Measurements from ENCODE around the gene CRADD.
"Not testable (repeated sequence)": the region's sequence is repeated elsewhere in the genome, so short reads cannot be mapped to it uniquely, and the experiment has no call there.

Gene CRADD

GRCh38 chr12:93795352-93795751 is 118.2 kb downstream of the CRADD start:
- no peaks in the 10 kb centered on the region for H3K27me3 ChIP-seq
- H3K36me3 ChIP-seq, result no peaks in the 10 kb centered on the region
- H3K4me1 ChIP-seq, result no peaks in the 10 kb centered on the region
- no peak for TF ChIP-seq CTCF (IDR thresholded peaks at IDR 0.05)
- H3K4me3 ChIP-seq, result no peak overlapping the region
- no peaks in the 10 kb centered on the region for H3K9me3 ChIP-seq
- no peak for DNase-seq
- H3K27ac ChIP-seq, result no peak overlapping the region
- intact Hi-C loops (cut with DNase I; ENCODE audit: low total_unique reads), result no loop called here

GRCh38 chr12:93796729-93797128 is 119.6 kb downstream of the CRADD start:
- Histone ChIP-seq H3K27me3 (no peaks in the 10 kb centered on the region), H3K36me3 (no peaks in the 10 kb centered on the region), H3K9me3 (no peaks in the 10 kb centered on the region), H3K4me3 (no peak overlapping the region), H3K4me1 (no peaks in the 10 kb centered on the region), H3K27ac (no peak overlapping the region)
- intact Hi-C loops (cut with DNase I; ENCODE audit: low total_unique reads), result no loop called here
- TF ChIP-seq CTCF (IDR thresholded peaks at IDR 0.05), result no peak
- DNase-seq, result no peak

- no peak for DNase-seq
- no peaks in the 10 kb centered on the region for H3K36me3 ChIP-seq
- no peak overlapping the region for H3K4me3 ChIP-seq
- intact Hi-C loops (cut with DNase I; ENCODE audit: low total_unique reads), result no loop called here
- no peak for TF ChIP-seq CTCF (IDR thresholded peaks at IDR 0.05)
- H3K9me3 ChIP-seq, result no peaks in the 10 kb centered on the region
- no peak overlapping the region for H3K27ac ChIP-seq
- H3K4me1 ChIP-seq, result peaks cover 0 to 15% (median 12%) of the 10 kb centered on the region in 4 donors
- no peaks in the 10 kb centered on the region for H3K27me3 ChIP-seq
These were observed 121.3 kb downstream of the CRADD start for GRCh38 chr12:93798279-93799151.

GRCh38 chr12:93801666-93802065 is 124.5 kb downstream of the CRADD start:
- H3K27me3 ChIP-seq; H3K4me3 ChIP-seq; H3K36me3 ChIP-seq; DNase-seq; H3K27ac ChIP-seq; intact Hi-C loops (cut with DNase I; ENCODE audit: low total_unique reads); H3K9me3 ChIP-seq: not testable (repeated sequence)
- peaks cover 0 to 28% (median 17%) of the 10 kb centered on the region in 4 donors for H3K4me1 ChIP-seq

- no peaks in the 10 kb centered on the region for H3K36me3 ChIP-seq
- H3K27ac ChIP-seq, result peak overlapping the region; percentile 59 to 64
- no peaks in the 10 kb centered on the region for H3K9me3 ChIP-seq
- no peak for DNase-seq
- no peak overlapping the region for H3K4me3 ChIP-seq
- TF ChIP-seq CTCF (IDR thresholded peaks at IDR 0.05), result no peak
- H3K27me3 ChIP-seq, result no peaks in the 10 kb centered on the region
- intact Hi-C loops (cut with DNase I; ENCODE audit: low total_unique reads), result no loop called here
- H3K4me1 ChIP-seq, result peaks cover 0 to 28% (median 17%) of the 10 kb centered on the region in 4 donors
These were observed 125.1 kb downstream of the CRADD start for GRCh38 chr12:93802293-93802692.

GRCh38 chr12:93802698-93803423 is 125.7 kb downstream of the CRADD start:
- intact Hi-C loops (cut with DNase I; ENCODE audit: low total_unique reads), result no loop called here
- H3K27ac ChIP-seq, result peak overlapping the region; percentile 59 to 64

More at GRCh38 chr12:93802698-93803423, 125.7 kb downstream of the CRADD start:
- peaks cover 0 to 28% (median 17%) of the 10 kb centered on the region in 4 donors for H3K4me1 ChIP-seq
- H3K27me3 ChIP-seq, result no peaks in the 10 kb centered on the region
- peak overlapping the region in 1 of 2 donors; percentile 24 for H3K4me3 ChIP-seq
- no peak for TF ChIP-seq CTCF (IDR thresholded peaks at IDR 0.05)
- H3K36me3 ChIP-seq, result no peaks in the 10 kb centered on the region
- DNase-seq, result no peak
- H3K9me3 ChIP-seq, result no peaks in the 10 kb centered on the region

All from tibial artery (tissue), 4 donors.